HG02884 (cell line): ENCODE data around the gene EPOP.

Experiments
- ATAC-seq: cut with Tn5 transposase; IDR thresholded peaks from one replicate; pipeline ENCODE4 v1.9.1; 2021; ENCODE audit warnings: mild to moderate bottlenecking, moderate library complexity; ENCODE audit not compliant: unreplicated experiment

EPOP gene

DNA sequence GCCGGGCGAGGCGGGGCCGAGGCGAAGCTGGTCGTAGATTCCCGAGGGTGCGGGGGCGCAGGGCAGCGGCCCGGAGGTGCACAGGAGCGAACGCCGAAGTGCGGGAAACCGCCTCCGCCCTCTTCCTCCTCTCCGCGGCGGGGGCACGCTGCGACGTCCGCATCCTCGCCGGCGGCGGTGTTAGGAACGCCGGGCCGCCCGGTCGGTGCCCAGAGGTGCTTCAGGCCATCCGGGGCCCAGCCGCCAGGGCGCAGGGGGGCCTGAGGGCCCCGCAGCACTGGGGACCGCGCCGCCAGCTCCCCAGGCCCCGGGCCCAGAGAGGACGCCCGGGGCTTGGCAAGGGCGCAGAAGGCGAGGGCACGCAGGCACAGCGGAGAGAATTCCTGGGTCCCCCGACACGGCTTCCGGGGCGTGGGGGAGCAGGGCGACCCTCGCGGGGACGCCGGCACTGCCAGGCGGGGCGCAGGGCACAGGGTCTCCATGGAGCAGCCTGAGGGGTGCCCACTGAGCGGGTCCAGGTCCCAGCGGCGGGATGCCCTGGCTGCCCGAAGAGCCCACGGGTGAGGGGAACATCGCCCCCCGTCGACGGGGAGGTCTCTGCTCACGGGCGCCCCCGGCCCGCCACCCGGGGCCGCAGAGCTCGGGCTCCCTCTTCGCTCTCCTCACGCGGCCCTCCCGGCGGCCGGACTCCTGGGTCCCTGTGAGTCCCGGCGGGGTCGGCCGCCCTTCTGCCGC, 576 bp downstream of the EPOP start:
- peak; percentile 23 for ATAC-seq

DNA sequence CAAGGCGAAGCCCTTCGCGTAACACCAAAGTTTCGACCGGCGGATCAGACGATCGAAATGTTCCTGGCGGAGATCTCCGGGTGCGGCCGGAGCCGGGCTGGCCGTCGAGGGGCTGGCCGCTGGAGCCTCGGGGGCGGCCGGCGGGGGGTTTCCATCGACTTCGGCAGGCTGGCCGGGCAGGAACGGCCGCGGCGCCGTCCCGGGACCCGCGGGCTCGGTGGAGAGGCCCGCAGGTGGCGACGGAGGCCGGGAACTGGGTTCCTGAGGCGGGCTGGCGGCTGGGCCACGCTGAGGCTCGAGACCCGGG, 1.1 kb downstream of the EPOP start:
- no peak for ATAC-seq

DNA sequence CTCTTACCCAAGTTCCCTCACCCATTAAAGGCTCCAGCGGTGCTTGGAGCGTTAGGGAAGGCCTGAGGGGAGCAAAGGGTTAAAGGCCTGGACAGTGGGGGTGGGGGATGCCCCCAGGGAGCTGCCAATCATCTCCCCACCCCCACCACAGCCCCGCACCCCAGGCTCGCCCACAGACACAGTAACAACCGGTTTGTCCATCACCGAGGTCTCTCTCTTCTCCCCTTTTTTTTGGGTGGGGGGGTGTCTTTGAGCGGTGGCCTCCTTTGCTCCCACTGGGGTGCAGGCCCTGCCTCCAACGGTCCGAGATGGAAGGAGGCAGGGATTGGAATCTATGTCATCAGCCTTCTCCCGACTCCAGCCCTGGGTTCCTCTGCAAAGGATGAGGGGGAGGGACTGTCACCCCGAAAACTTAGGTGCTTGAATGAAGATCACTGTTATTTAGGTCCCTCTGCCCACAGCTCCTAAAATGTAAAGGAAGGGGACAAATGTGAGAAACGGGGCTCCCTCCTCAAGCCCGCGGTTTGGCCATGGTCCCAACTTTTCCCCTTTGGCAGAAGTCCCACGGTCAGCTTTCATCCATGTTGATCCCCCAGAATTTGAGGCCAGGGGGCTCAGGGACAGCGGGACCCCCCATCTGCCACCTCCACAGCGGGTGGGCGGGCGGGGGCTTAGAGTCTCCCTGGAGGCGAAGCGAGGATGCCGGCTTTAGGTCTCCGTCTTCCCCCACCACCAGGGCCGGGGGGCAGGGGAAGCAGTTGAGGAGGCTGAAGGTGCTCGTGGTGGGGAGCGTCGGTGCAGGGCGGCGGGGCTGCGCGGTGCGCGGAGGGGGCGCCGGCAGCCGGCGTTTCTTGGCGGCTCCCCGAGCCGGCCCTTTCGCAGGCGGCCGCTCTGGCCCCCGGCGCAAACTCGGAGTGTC, 1.7 kb downstream of the EPOP start:
- no peak for ATAC-seq

DNA sequence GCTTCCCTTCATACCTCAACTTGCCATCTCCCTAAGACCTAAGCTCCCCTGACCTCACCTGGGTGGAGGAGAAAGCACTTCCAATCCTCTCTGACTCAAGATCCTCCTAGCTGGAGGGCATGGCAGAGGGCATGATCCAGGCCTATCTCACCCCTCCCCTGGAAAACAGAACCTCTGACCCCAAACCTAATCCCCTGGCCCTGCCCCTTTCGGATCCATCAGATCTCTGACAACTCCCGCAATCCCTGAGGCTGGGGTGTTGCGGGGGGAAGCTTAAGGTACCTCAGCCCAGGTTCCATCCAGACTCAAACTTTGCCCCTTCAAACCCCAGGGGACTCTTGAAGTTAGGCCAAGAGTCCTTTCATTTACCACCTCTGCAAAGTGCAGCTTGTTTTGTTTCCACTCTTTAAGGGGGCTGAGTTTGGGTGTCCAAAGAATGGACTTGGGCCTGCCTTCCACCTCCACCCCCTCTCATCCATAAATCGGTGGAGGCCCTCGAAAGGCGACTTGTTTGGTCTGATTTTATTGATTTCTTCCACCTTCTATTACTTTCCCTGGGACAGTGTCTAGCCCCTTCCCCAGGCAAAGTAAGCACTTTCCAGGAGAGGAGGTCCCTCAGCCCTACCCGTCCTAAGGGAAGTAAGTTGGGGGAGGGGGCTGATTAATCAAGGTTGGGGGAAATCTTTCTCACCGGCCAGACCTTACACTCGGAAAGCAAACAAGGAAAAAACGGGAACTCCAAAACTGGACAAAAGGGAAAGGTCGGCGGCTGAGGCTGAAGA, 2.6 kb downstream of the EPOP start:
- ATAC-seq, result no peak

DNA sequence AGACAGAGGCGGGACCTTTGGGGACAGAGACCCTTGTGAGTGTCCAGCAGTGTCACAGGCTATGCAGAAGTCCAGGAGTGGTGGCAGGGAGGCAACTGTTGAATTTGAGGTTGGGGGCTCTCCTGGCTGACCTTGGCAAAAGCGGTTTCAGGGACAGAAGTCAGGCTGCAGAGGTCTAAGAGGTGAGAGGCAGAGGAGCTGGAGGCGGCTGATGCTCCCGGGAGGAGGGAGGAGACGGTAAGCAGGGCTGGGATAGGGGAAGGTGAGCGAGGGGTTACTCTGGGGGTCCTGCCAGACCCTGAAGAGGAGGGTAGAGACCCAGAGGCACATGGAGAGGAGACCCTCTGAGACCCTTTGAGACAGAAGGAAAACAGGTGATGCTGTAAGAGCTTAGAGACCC, 5.2 kb downstream of the EPOP start:
- ATAC-seq, result no peak

DNA sequence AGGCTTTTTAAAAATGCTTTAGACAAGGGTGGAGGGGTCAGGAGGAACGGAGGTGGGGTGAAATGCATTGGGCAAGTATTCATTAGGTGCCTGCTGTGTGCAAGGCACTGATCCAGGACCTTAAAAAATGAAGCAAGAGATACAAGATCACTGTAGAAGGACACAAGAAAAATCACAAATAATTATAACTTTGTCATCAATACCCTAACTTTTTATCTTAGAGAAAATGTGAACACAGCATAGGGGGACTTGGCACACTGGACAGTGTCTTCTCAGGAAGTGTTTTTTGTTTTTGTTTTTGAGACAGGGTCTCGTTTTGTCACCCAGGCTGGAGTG, 7.0 kb downstream of the EPOP start:
- ATAC-seq, result no peak

DNA sequence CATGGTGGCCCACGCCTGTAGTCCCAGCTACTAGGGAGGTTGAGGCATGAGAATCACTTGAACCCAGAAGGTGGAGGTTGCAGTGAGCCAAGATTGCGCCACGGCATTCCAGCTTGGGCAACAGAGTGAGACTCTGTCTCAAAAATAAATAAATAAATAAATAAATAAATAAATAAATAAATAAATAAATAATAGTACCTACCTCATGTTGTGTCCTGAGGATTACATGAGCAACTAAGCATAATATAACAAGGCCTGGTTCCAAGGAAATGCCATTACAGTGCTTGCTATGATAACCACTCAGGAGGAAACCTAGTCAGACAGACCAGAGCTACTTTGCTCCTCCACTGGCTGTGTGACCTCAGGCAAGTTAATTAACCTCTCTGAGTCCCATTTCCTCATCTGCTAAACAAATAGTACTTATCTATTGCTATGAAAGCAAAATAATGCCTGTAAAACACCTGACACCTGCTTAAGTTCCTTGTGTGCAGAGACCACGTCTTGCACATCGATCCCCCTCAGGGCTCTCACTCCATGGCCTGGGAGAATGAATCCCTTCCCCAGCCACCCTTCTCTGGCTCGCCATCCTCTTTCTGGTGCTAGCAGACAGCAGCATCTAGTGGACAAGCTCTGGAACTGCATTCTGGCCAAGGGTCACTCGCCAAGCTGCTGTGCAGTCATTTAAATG, 7.5 kb downstream of the EPOP start:
- ATAC-seq, result no peak

DNA sequence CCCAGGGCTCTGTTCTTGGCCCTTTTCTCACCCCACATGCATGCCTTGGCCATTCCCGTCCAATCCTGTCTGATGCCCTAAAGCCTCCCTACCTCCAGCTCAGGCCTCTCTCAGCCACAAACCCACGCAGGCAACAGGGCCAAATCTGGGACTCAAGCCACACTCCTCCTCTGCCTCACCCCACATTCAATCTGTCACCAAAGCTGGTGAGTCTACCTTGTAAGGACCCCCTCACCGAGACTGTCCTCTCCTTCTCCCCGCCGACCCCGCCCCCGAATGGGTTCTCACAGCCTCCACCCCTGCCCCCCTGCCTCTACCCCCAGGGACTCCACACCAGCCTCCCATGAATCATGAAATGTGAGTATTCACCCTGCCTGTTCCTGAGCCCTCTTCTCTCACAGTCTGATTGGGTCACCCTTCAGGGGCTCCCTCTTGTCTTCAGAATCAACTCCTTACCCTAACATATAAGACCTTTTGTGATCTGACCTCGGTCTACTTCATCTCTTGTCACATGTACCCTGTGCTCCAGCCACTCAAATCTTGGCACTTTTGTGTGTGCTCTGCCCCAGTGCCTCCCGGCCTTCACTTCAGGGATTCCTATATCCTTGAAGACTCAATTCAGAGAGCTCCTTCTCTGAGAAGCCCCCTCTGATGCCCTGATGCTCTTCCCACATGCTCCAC, 10.7 kb downstream of the EPOP start:
- ATAC-seq, result no peak

DNA sequence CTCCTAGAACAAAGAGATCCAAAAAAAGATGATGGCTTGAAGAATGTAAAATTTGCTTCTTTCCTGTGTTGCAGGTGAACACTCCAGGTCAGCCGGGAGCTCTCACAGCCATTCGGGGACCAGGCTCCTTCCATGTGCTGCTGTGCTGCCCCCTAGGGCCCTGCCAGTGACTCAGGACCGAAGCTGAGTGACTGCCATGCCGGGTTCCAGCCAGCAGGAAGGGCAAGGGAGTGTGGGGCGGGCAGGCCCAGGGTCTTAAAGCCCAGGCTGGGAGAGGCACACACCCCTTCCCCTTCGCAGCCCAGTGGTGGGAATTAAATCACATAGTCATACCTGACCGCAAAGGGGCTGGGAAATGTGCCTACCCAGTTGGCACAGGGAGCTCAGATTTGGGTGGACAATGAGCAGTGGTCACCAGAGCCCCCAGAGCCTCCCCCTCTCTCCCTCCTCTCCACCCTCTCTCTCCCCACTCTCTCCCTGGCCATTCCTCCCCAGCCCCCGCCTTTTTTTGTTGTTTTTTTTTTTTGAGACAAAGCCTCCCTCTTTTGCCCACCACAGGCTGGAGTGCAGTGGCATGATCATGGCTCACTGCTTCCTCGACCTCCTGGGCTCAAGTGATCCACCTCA, 11.5 kb downstream of the EPOP start:
- no peak for ATAC-seq

DNA sequence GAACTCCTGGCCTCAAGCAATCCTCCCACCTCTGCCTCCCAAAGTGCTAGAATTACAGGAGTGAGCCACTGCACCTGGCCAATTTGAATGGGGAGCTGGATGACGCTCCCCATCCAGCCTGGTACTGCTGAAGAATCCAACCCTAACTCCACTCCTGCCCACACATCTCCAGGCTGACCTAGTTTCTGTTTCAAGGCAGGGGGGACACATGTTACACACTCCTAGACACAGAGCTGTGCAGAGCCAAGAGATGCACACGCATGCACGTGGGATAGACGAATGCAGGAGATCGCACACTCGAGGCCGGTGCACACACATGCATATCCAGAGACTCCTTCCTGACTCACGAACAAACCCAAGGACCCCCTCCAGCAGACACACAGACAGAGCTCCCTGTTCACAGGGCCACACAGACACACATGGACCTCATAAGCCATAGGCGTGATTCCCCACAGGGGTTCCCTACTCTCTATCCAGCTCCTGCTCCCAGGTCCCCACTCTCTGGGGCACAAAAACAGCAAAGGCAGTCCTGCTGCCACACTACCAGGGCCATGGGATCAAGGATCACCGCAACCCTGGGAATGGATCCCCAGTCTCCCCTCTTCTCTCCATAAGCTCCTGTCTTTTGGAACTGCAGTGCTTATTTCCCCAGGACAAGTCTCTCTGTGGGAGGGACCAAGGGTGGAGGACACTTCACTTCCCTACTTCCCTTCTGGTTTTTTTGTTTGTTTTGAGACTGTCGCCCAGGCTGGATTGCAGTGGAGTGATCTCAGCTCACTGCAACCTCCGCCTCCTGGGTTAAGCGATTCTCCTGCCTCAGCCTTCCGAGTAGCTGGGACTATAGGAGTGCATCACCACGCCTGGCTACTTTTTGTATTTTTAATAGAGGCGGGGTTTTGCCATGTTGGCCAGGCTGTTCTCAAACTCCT, 14.4 kb downstream of the EPOP start:
- no peak for ATAC-seq

DNA sequence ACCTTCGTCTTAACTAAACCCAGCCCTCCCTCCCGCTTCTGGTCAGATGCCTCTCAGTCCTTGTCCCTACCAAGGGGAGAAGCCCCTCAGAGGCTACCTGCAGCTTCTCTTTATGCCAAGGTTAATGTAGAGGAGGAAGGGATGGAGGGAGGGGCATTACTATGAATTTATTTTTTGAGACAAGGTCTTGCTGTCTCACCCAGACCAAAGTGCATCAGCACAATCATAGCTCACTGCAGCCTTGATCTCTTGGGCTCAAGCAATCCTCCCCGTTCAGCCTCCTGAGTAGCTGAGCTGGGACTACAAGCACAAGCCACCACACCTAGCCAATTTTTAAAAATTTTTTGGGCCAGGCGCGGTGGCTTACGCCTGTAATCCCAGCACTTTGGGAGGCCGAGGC, 15.3 kb downstream of the EPOP start:
- ATAC-seq, result no peak

DNA sequence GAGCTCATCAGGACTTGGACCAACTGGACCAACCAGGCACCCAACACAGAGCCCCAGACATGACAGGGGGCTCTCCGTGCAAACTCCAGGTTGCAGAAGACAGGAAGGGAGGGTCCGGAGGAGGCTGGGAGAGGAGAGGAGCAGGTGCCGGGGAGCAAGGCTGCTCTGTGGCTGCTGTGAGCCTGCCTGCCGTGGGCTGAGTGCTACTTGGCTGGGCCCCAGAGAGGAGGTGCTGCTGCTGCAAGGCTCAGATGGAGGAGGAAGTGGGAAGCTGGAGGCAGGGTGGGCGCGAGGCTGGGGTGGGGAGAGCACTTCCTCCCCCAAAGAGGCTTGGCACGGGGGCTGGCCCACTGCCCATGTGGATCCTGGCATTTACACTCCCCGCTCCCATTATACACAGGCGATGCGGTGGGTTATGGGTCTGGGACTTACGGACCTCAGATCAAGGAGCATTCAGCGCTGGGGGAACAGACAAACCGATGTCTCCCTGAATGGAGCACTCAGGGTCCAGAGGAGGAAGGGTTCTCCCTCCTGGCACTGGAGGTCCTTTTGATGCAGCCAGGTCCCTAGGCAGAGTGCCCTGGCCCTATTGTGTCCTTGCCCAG, 15.9 kb downstream of the EPOP start:
- no peak for ATAC-seq

DNA sequence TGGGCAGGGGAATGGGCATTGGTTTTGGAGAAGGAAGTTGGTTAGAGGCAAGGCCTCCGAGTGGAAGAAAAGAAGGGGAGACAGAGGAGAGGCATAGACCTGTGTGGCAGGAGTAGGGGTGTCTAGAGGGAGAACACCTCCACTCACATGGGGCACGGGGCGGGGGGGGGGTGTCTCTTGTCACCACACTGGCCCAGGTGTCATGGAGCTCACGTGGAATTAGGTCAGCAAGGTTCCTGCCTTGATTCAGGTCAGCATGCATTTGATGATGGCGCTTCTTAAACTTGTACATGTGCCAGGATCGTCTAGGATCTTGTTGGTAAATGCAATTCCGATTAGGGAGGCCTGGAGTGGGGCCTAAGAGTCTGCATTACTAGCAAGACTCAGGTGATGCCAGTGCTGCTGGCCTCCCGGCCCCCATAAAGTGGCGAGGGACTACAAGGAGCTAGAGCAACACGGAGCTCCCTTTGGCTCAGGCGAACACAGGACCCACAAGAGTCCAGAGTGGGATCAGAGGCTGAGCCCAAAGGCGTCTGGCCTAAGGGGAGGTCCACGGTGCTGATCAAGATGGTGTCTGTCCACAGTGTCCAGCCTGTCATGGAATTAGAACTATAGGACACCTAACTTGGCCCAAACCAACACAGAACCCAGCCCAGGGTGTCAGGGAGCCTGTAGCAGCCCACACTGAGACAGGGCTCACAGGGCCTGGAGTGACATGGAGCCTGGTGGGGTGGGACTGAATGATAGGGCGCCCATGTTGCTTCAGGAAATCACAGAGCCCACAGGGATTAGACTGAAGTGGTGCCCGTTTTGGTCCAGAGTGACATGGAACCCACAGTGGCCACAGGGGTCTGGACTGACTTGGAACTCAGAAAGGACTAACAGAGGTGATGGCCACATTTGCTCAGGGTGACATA, 16.7 kb downstream of the EPOP start:
- ATAC-seq, result no peak

DNA sequence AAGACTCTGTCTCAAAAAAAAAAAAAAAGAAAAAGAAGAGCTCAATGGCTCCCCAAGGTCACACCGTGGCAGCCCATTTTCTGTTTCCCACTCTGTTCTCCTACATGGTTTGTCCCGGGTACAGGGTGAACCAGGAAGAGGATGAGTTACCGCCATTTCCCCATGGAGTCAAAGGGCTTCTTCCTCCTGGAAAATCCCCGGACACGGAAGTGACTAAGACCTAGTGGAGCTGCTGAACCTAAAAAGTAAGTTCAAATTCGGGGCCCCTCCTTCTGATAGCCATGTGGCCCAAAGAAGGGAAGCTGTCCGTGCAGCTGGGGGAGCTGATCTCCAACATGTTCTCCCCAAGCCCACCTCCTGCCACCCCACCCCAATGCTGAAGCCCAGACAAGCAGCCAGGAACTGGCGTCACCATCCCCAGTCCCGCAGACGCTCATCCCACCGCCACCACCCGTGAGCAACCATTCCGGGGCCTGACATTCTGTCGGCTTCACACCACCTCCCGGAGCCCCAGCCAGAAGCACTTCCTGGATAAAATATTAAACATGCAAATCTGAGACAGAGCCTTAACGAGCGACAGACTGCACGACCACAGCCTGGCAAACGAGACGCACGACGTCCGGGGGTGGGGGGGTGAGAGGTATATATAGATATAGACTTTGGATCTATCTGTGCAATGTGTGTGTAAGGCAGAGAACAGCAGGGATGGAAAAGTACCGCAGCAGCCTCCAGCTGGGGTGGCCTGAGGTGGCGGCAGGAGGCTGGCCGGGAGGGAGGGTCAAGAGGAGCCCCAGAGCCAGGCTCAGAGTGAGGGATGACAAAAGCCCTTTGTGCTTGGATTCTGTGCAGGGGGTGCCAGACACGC, 17.6 kb downstream of the EPOP start:
- no peak for ATAC-seq

DNA sequence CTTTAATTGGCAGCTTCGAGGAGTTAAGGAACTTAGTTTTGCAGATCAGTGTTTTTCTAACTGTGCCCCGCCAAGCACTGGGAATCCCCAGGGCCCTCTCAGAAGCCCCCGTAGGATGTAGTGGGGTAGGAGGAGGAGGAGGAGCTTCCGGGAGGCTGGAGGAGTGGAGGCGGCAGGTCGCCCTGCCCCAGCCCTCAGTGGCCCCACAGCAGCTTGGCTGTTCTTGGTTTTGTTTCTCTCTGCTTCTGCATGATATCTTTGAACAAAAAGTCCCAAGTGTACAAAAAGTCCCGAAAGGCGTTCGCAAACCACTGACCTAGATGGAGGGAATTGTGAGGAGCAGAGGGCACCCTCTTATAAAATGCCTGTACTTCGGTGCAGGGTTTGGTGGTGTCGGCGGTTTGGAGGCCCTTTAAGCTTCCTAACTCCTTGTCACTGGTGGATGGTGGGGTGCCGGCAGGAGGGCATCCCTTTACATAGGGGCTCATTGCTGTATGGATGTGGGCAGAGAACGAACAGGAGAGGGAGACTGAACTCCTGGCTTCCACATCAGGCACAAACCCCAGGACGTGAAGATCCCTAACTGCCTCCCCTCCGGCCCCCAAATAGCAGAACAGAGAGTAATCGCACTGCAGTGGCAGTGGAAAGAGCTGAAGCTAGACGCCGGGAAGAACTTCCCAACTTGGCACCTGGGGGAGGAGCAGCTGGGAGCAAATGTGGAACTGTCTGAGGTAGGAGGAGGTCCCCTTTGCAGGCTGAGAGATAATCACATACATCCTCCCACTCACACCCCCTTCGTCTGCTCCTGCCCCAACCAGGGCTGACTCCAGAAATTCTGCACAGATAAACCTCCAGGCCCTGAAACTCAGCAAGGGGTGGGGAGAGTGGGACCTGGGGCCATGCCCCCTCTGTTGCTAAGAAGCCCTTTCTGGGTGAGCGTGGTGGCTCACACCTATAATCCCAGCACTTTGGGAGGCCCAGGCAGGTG, 20.1 kb downstream of the EPOP start:
- no peak for ATAC-seq

DNA sequence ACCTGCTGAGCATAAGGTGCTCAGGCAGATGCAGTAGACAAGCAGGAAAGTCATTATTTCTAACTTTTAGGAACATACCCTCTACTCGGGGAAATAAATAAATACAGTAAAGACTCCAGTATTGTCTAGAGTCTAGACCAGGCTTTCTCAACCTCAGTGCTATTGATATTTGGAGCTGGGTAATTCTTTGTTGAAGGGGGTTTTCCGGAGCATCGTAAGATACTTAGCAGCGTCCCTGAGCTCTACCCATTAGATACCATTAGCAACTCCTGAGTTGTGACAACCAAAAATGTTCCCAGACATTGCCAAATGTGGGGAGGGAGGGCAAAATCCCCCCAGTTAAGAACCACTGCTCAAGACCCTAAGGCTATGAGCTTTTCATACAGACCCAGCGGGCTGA, 21.1 kb downstream of the EPOP start:
- ATAC-seq, result no peak
